HG03025 (cell line): Measurements from ENCODE around the gene PNMA6F.
"Not testable (repeated sequence)": the region's sequence is repeated elsewhere in the genome, so short reads cannot be mapped to it uniquely, and the experiment has no call there.

Experiments
- ATAC-seq: cut with Tn5 transposase; IDR thresholded peaks from one replicate; pipeline ENCODE4 v1.9.1; 2021; ENCODE audit warnings: mild to moderate bottlenecking, moderate library complexity; ENCODE audit not compliant: unreplicated experiment, low FRiP score

PNMA6F gene

GRCh38 chrX:153336121-153336894 lies 14.7 kb upstream of the PNMA6F start:
- ATAC-seq: no peak

GRCh38 chrX:153334654-153335295 lies 13.2 kb upstream of the PNMA6F start:
- ATAC-seq: no peak

DNA sequence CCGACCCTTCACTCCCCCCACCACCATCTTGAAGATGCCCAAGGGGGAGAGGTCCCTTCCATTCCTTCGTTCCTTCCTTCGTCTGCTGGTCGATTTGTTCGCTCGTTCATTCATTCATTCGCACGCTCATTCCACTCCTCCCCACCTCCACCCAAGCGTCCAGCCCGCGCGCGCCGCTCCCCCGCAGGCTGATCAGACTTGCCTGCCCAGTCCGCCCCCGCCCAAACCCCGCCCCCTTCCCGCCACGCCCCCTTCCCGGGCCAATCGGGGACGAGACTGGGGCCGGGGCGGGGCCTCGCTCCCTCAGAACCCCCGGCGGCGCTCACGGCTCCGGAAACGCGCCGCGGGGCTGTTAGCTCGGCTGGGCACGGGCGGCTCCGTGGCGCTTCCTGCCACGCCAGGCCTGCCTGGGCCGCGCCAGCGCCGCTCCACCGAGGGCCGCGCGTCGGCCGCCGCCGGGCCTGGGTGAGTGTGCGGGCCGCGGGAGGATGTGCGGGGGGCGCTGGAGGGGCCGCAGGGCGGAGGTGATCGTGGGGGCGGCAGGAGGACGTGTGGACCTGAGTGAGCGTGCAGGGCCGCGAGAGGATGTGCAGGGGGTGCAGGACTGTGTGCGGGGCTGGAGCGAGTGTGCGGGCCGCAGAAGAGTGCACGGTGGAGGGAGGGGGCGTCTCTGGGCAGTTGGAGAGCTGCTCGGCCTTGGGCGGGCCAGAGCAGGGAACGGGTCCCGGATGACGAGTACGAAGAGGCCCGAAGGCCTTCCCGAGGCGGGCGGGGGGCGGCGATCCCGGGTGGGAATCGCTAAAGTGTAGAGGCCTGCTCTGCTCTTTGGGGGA lies 12.5 kb upstream of the PNMA6F start, which contains the start of gene ZNF275:
TSS of gene ZNF275 (plus strand) at position 333 of the 833 bp plus-strand sequence. CDS start 2,527 bp downstream, outside the sequence.
- peak; percentile 77 for ATAC-seq

DNA sequence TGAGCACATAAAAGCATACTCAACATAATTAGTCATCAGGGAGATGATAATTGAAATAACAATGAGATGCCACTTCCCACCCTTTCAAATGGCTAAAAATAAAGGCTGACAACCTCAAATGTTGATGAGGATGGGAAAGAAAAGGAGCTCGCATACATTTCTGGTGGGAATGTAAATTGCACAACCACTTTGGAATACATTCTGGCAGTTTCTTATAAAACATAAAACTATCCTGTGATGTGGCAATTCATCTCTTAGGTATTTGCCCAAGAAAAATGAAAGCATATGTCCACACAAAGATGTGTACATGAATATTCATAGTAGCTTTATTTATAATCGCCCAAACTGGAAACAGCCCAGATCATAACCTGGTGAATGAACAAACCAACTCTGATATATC lies 11.7 kb upstream of the PNMA6F start:
- no peak for ATAC-seq

DNA sequence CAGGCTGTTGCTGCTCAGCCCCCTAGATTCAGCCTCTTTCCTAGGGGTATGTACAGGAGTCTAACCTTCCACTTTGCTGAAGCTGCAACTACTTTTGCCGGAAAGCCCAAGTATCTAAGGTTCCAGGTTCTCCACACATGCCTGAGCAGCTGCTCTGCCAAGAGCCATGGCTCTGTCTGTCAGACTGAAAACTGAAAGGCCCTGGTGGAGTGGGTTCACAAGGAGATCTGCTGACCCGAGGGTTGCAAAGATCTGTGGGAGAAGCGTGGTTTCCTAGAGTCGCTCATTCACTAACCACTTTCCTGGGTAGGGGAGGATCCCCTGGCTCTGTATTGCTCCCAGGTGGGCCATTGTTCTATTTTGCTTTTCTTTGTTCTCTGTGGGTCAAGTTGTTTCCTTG lies 6.0 kb upstream of the PNMA6F start:
- ATAC-seq: no peak

DNA sequence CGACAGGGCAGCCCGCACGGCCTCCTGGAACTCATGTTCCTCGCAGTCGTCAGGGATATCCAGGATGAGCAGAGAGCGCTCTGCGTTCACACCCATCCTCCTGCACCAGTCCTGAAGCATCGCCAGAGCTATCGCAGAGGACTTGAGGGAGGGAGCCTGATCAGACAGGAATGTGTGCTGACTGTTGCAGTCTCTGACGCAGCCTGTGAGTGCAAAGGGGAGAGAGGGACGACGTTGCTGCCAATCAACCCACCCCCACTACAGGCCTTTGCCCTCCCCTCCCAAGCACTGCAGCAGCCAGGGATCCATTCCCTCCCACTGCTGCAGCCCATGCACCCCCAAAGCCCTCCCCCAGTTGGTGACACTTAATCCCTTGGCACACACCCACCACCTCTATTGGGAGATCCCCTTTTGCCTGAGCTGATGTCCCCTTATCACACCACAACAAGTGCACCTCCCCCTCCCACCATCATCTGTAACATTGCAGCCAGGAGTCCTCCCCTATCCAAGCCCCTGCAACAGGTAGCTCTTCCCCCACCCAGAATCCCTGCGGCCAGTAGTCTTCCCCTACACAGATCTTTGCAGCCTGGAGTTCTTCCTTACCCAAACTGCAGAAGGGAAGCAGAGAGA lies 897 bp downstream of the PNMA6F start:
- no peak for ATAC-seq

GRCh38 chrX:153320047-153320443 lies 1.5 kb downstream of the PNMA6F start:
- not testable (repeated sequence) for ATAC-seq

DNA sequence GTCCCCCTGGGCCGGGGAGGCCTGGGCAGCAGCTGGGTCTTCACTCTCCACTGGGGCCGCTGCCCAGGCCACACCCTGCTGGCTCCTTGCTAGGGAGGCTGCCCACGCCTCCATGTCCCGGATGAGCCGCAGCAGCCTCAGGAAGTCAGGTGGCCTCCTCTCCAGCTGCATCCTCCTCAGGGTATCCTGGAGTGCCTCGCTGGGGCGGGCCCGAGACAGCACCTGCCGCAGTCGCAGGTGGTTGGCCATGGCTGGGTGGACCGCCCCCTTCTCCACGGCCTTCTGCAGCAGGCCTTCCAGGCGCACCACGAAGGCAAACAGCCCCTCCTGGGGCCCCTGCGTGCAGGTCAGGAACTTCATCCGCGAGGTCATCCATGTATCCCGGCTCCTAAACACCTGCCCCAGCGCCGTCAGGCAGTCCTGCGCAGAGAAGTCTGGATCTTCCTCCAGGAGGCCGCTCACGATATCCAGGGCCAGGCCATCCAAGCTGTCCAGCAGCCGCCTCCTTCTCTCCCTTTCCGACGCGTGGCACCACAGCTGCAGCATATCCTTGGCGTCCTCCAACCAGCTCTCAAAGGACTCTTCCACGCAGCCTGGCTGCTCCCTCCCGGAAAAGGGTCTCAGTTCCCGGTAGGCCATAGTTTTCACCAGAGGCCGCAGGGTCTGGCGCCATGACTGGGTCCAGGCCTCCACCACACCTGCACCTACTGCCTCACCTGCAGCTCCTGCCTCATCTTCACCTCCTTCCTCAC lies 2.1 kb downstream of the PNMA6F start:
- ATAC-seq: no peak

DNA sequence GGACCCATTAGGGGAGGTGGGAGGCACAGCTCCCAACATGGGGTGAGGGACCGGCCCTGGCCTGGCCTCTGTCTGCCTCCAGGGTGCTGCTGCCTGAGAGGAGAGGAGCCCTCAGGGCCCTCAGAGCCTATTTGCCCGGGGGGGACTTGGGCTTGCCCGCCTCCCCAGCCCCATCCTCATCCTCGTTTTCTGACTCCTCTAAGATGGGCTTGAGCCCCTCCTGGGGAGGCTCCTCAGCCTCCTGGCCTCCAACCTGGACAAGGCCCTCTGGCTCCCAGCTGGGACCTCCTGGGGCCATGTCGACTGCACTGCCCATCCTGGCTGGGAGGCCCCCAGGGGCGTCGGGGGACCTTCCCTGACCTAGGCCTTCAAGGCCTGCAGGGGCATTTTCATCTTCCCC lies 2.8 kb downstream of the PNMA6F start:
- no peak for ATAC-seq

- ATAC-seq: no peak
Measured at GRCh38 chrX:153317996-153318722, 3.4 kb downstream of the PNMA6F start.

GRCh38 chrX:153317306-153317705 lies 4.3 kb downstream of the PNMA6F start:
- ATAC-seq: no peak

DNA sequence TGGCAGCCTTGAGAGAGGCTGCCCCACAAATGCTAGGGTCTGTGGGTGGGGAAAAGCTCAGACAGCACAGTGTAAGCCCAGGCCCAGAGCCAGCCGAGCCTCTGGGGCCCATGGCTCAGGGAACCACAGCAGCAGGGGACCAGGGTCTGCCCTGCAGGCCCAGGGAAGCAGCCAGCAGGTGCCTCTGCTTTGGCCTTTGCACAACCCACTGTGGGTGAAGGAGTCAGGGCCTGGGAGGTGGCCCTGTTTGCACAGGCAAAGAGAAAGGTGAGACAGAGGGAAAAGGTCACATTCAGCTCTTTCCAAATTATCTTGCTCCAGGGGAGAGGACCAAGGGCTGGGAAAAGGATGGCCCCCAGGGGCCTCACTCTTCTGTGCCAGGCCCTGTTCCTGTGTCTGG lies 8.7 kb downstream of the PNMA6F start:
- ATAC-seq: no peak

DNA sequence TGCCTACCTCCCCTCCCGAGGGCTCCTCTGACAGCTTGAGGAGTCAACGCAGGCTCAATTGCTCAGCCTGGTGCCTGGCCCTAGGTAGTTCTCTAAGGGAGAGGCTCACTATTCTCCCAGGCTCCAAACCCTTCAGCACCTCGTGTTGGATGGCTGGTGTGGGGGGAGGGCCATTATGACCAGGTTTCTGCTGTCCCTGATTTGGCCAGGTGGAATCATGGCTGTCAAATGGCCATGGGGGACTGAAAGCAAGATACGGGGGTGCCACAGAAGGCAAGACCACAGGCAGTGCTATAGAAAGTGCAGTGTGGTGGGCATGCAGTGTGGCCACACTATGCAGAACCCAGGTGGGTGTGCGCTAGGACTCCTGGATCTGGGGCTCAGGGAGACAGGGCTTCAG lies 9.5 kb downstream of the PNMA6F start:
- no peak for ATAC-seq

GRCh38 chrX:153310901-153311300 lies 10.7 kb downstream of the PNMA6F start:
- no peak for ATAC-seq

- ATAC-seq: no peak
Measured at GRCh38 chrX:153307276-153308178, 14.0 kb downstream of the PNMA6F start.

DNA sequence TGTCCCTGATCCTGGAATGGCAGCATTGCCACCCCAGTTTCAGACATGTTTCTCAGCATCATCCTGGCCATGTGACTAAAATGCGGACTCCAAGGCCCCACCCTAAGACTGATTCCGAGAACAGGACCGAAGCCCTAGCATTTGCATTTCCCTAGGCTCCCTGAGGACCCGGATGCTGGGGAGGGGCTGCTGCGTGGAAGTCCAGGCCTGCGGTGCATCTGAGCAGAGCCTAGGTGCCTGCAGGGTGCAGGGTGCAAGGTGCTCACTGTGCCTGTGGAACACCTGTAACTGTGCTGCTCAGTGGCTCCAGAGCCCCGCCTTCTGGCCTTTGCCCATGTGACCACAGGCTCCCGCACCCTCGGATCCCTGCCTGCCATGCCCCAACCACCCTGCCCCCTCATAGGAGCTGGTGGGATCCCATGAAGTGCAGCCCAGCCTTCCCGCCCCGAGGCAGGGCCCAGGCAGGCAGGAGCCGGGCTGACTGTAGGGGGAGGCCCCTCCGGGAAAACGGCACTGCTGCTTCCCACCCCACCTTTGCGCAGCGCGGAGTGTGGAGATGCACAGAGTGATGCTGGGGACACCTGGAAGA lies 14.9 kb downstream of the PNMA6F start:
- no peak for ATAC-seq

- ATAC-seq: no peak
Measured at GRCh38 chrX:153305972-153306371, 15.6 kb downstream of the PNMA6F start.
